GM11168 (cell line): Measurements from ENCODE around the gene SPDYE4.

Experiments used
- in situ Hi-C: fragments of 300-500 bp; cut with MboI; formaldehyde crosslinking; loops from one replicate; pipeline ENCODE4 v1.12.0; 2022; ENCODE audit warnings: low sequenced_read_pairs; ENCODE audit not compliant: unreplicated experiment

SPDYE4 gene

GRCh38 chr17:8719291-8720246 is 38.8 kb downstream of the SPDYE4 start:
- in situ Hi-C loops = no loop called here

DNA sequence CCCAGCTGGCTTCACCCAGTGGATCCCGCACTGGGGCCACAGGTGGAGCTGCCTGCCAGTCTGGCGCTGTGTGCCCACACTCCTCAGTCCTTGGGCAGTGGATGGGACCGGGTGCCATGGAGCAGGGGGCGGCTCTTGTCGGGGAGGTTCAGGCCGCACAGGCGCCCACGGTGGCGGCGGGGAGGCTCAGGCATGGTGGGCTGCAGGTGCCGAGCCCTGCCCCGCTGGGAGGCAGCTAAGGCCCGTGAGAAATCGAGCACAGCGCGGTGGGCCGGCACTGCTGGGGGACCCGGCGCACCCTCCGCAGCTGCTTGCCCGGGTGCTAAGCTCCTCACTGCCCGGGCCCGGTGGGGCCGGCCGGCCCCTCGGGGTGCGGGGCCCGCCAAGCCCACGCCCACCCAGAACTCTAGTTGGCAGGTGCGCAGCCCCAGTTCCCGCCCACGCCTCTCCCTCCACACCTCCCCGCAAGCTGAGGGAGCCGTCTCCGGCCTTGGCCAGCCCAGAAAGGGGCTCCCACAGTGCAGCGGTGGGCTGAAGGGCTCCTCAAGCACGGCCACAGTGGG is 40.3 kb downstream of the SPDYE4 start:
- in situ Hi-C loops = no loop called here

DNA sequence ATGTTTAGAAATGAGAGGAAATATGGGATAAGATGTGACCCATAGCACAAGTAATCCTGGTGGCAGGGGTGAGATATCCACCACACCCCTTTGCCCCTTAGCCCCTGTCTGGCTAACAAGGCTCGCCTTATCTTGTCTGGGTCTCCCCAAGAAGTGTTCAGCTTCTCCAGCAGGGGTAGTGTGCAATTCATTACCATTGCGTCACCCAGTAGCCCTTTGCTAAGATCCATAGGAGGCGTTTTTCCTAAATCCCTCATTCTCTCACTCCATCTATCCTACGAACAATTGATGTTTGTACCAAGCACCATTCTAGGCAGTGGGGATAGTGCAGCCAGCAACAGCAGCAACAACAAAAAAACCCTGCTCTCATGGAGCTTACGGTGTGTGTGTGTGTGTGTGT is 44.5 kb downstream of the SPDYE4 start:
- in situ Hi-C loops = no loop called here

DNA sequence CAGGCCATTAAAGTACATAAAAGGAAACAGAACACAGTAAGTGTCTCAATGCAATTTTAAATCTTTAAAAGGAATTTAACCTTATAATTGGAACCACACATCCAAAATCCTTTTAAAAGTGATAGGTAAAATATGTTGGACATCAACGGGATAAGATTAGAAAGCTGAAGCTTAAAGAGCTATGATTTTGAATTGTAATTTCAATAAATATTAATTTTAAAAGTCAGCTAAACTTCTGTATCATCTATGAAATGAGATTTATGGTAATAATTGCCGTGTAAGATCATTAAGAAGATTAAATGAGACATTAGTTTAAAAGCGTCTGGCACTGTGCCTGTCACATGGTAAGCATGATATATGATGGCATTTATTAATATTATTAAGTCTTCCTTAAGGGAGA is 45.0 kb downstream of the SPDYE4 start:
- in situ Hi-C loops = no loop called here

DNA sequence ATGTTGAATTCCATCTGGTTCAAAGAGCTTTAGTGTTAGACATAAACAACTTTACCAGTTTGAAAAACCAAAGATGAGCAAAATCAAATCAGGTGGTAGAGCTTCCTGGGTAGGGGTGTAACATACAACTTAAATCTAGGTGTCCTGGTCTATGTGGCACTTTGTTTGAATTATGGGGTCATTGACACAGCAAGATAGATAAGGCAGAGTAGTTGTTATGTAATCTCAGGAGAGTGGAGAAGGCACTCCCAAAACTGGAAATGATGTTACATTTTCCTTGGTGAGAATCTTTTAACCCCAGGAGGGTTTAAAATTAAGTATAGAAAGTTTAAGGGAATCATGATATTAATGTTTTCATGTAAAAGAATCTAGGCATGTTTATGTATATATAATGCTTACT is 45.6 kb downstream of the SPDYE4 start:
- in situ Hi-C loops = no loop called here

DNA sequence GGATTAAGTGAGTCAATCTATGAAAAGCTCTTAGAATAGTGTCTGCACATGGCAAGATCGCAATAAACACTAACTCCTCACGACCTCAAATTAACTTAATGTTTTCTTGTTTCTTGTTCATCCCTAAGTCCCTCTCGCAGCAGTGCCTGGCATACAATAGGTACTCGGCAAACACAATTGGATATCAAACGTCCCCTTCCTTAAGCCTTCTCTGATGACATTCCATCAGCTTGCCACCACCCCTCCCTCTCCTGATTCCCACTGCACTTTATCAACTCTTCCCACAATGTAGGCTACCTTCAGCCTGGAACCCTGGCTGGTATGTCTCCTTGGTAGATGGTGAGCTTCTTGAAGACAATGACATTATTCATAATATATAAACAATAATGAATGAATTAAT is 47.1 kb downstream of the SPDYE4 start:
- in situ Hi-C loops = no loop called here

DNA sequence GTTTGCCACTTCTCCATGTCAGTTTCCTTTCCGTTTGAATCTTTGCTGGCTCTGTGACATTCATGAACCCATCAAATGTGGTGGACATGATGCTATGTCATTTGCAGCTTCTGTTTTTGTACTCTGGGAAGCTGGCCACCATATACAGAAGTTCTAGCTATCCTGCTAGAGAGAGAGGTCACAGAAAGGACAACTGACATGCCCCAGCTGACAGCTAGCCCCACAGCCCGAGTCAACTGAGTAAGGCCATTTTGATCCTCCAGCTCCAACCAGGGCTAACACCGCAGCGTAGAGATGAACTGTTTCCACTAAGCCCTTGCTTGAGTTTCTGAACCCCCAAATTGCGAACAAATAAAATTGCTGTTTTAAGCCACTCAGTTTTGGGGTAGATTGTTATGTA is 47.5 kb downstream of the SPDYE4 start:
- in situ Hi-C loops = no loop called here

DNA sequence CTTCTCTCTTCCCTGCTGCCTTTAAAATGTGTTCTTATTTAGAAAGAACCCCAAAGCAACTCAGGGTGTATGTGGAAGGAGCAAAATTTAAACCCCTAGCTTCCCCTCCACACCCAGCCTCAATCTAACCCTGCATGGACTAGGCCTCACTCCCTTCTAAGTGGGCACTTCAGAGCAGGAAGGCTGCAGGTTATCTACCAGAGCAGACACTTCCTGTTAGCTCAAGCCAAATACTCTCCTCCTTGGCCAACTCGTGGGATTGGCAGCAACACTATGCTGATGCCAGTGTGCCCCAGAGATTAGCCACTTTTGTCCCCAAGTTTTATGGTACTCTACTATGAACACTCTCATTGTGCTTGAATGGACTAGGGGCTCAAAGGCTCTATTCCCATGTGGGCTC is 49.3 kb downstream of the SPDYE4 start:
- in situ Hi-C loops = no loop called here

GRCh38 chr17:8708025-8708461 is 50.3 kb downstream of the SPDYE4 start:
- in situ Hi-C loops = no loop called here

- in situ Hi-C loops = no loop called here
Measured at GRCh38 chr17:8707332-8708024, 50.9 kb downstream of the SPDYE4 start.

- in situ Hi-C loops = no loop called here
Measured at GRCh38 chr17:8706431-8706830, 51.9 kb downstream of the SPDYE4 start.

GRCh38 chr17:8705427-8705826 is 52.9 kb downstream of the SPDYE4 start:
- in situ Hi-C loops = no loop called here

DNA sequence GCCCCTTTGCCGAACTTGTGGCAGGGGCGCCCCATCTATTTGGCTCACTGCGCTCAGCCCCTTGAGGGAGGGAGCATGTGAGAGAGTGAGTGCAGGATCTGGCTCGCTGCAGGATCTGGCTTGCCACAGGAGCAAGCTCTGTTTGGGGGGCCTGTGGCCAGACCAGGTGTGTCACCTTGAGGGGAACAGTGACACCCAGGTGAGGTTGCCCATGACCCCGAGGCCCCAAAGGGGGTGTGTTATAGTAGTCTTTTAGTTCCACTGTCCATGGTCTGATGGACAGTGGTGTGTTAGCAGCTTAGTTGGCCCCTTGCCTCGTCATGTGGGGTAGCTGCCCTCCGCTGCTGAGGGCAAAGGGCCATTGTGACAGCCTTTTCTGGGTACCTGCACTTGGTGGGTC is 55.3 kb downstream of the SPDYE4 start:
- in situ Hi-C loops = no loop called here

DNA sequence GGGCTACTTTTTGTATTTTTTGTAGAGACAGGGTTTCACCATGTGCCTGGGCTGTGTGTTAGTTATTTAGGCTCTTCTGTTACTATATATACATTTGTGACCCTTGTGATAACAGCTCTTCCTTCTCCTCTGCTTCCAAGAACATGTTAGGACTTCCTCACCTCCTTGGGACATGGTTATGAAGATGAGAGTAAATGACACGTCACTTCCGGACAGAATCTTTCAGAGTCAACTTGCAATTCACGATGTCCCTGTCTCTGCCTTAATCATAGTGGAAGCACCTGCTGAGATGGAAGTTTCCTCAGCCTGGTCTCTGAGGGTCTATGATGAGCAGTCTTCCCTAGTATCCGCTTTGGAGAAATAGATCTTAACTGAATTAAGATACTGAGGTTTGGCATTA is 56.6 kb downstream of the SPDYE4 start:
- in situ Hi-C loops = no loop called here

DNA sequence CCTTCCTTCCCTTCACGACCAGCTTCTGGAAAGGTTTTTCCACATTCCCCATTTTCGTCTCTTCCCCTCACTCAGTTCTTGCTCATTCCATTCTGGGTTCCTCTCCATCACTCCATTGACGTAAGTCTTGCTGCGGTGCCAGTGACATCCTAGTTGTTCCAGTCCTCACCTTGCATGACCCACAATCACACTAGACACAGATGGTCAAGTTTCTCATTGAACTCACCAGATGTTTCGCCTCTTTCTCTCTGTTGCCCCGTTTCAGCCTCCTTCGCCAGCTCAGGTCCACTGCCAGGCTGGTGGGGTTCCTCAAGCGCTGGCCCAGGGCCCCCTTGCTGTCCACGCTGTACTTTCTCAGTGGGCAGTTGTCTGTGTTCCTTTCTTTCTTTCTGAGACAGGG is 57.1 kb downstream of the SPDYE4 start:
- in situ Hi-C loops = no loop called here
